Osteoblast (primary cell): ENCODE measurements around the gene CDK7. TPM values are rescaled to one million over a fixed set of nuclear protein-coding genes. Genes with fewer than 3 reads are reported as not detected.

Source experiments
- DNase-seq: peaks from one replicate; pipeline ENCODE4 v3.0.0; 2011; ENCODE audit warnings: low spot score, mixed read lengths; ENCODE audit not compliant: insufficient read length; ENCODE audit errors: missing footprints
- H2AFZ ChIP-seq: 2 replicates; pipeline ENCODE4 v1.6.0; 2011; ENCODE audit warnings: mild to moderate bottlenecking, low read length
- H3K27ac ChIP-seq: 2 replicates; pipeline ENCODE4 v1.5.1; 2011; ENCODE audit warnings: mild to moderate bottlenecking, low read depth, low read length, moderate library complexity
- H3K27me3 ChIP-seq: 2 replicates; pipeline ENCODE4 v1.6.0; 2012; ENCODE audit warnings: mild to moderate bottlenecking, control low read depth, inconsistent platforms, low read length, moderate library complexity; ENCODE audit not compliant: insufficient read depth
- H3K36me3 ChIP-seq: 2 replicates; pipeline ENCODE4 v1.5.1; 2011; ENCODE audit warnings: mild to moderate bottlenecking, low read length, control low read depth, moderate library complexity; ENCODE audit not compliant: insufficient read depth
- H3K4me1 ChIP-seq: 2 replicates; pipeline ENCODE4 v1.5.1; 2011; ENCODE audit warnings: mild to moderate bottlenecking, low read length, control low read depth, moderate library complexity; ENCODE audit not compliant: insufficient read depth
- H3K4me2 ChIP-seq: 2 replicates; pipeline ENCODE4 v1.6.0; 2011; ENCODE audit warnings: mild to moderate bottlenecking, low read length; ENCODE audit not compliant: insufficient read depth
- H3K4me3 ChIP-seq: fragments of 200-600 bp; sonication (generic); 3 replicates; pipeline ENCODE4 v1.5.1; 2012; ENCODE audit warnings: mild to moderate bottlenecking, low read length, inconsistent platforms; ENCODE audit not compliant: insufficient read depth
- H3K79me2 ChIP-seq: 2 replicates; pipeline ENCODE4 v1.6.0; 2012; ENCODE audit warnings: mild to moderate bottlenecking, low read length, control low read depth, inconsistent platforms; ENCODE audit not compliant: insufficient read depth
- H3K9me3 ChIP-seq: 2 replicates; pipeline ENCODE4 v1.5.1; 2011; ENCODE audit warnings: low read depth, low read length, control low read depth
- H4K20me1 ChIP-seq: 2 replicates; pipeline ENCODE4 v1.6.0; 2012; ENCODE audit warnings: mild to moderate bottlenecking, low read length, control low read depth; ENCODE audit not compliant: insufficient read depth
- CTCF ChIP-seq: IDR thresholded peaks from 2 replicates; pipeline ENCODE4 v1.5.1; 2011; ENCODE audit warnings: mild to moderate bottlenecking, low read depth, low read length, moderate library complexity; ENCODE audit errors: extremely low read depth
- total RNA-seq: library from RNA; depleted of rRNA; stranded (reverse); fragments of >200 nt; gene quantifications from 2 replicates; pipeline ENCODE4 v1.2.3, GENCODE V29; 2012

CDK7 gene
- total RNA-seq, 1 donor, result 44.5 TPM

DNA sequence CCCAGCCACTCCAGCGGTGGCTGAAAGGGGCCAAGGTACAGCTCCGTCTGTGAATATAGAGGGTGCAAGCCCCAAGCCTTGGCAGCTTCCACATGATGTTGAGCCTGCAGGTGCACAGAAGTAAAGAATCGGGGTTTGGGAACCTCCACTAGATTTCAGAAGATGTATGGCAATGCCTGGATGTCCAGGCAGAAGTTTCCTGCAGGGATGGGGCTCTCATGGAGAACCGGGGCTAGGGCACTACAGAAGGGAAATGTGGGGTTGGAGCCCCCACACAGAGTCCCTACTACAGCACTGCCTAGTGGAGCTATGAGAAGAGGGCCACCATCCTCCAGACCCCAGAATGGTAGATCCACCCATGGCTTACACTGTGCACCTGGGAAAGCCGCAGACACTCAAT lies 74.7 kb downstream of the CDK7 start:
- H3K27ac ChIP-seq, result no peak overlapping the region
- no peaks in the 10 kb centered on the region for H4K20me1 ChIP-seq
- TF ChIP-seq CTCF, result no peak
- H3K36me3 ChIP-seq, result peaks cover 6% of the 10 kb centered on the region
- no peak for DNase-seq
- no peaks in the 10 kb centered on the region for H3K9me3 ChIP-seq
- H3K4me2 ChIP-seq, result no peak overlapping the region
- H3K79me2 ChIP-seq, result no peaks in the 10 kb centered on the region
- H3K27me3 ChIP-seq, result no peaks in the 10 kb centered on the region
- no peaks in the 10 kb centered on the region for H3K4me1 ChIP-seq
- no peak overlapping the region for H3K4me3 ChIP-seq
- H2AFZ ChIP-seq, result no peak overlapping the region

DNA sequence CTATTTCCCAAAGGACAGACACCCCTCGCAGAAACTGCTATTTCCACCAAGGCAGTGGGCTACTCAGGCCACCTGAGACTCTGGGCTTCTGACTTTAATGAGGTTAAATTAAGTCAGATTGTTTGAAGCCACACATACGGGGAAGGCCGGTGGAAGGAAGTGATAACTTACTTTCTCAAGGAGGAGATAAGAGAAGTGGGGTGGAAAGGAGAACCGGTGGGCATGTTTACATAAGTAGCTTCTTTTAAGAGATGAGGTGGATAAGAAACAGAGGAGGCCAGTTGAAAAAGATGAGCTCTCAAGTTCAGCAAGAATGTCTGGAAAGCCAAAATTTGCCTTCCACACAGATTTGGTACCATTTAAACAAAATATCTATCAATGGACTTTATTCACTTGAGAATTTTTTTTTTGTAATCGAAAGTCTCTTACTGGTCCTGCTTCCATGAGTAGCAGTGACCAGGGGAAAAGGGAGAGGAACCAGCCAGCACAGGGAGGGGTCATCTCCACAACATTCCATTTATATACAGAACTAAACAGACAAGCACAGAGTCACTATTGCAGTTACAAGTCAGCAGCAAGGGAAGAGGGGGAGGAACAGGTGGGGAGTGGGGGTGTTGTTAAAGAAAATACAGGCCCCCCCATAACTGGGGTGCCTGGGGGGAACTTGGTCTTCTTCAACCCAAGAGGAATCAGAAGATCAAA lies 77.9 kb downstream of the CDK7 start:
- H3K9me3 ChIP-seq, result no peaks in the 10 kb centered on the region
- no peak for TF ChIP-seq CTCF
- H3K36me3 ChIP-seq, result peaks cover 6% of the 10 kb centered on the region
- no peak overlapping the region for H3K27ac ChIP-seq
- H2AFZ ChIP-seq, result no peak overlapping the region
- H3K4me2 ChIP-seq, result no peak overlapping the region
- no peaks in the 10 kb centered on the region for H3K4me1 ChIP-seq
- no peak for DNase-seq
- no peaks in the 10 kb centered on the region for H4K20me1 ChIP-seq
- no peak overlapping the region for H3K4me3 ChIP-seq
- no peaks in the 10 kb centered on the region for H3K27me3 ChIP-seq
- no peaks in the 10 kb centered on the region for H3K79me2 ChIP-seq

GRCh38 chr5:69313428-69313827 lies 78.7 kb downstream of the CDK7 start:
- no peak overlapping the region for H2AFZ ChIP-seq
- no peaks in the 10 kb centered on the region for H3K79me2 ChIP-seq
- no peak overlapping the region for H3K27ac ChIP-seq
- no peak overlapping the region for H3K4me3 ChIP-seq
- H3K4me1 ChIP-seq, result no peaks in the 10 kb centered on the region
- H3K4me2 ChIP-seq, result no peak overlapping the region
- no peak for TF ChIP-seq CTCF
- H4K20me1 ChIP-seq, result no peaks in the 10 kb centered on the region
- peaks cover 6% of the 10 kb centered on the region for H3K36me3 ChIP-seq
- H3K9me3 ChIP-seq, result no peaks in the 10 kb centered on the region
- H3K27me3 ChIP-seq, result no peaks in the 10 kb centered on the region
- no peak for DNase-seq

- Histone ChIP-seq H3K4me1 (no peaks in the 10 kb centered on the region), H3K4me3 (no peak overlapping the region), H3K4me2 (no peak overlapping the region), H3K9me3 (no peaks in the 10 kb centered on the region), H3K36me3 (peaks cover 6% of the 10 kb centered on the region), H3K27ac (no peak overlapping the region), H2AFZ (no peak overlapping the region), H4K20me1 (no peaks in the 10 kb centered on the region), H3K79me2 (no peaks in the 10 kb centered on the region), H3K27me3 (no peaks in the 10 kb centered on the region)
- TF ChIP-seq CTCF, result no peak
- no peak for DNase-seq
Observed at GRCh38 chr5:69315972-69316371, 81.3 kb downstream of the CDK7 start.
